Vagina (tissue), 2 donors: ENCODE data around the gene CRIP2. TPM values are rescaled to one million over a fixed set of nuclear protein-coding genes. Genes with fewer than 3 reads are reported as not detected.
A peak's percentile ranks its signal among the peaks of the same experiment; 100 is the strongest.

ENCODE experiments used
- DNase-seq, 2 donors: peaks; one replicate each; pipeline ENCODE4 v3.0.0-alpha.2; 2017; ENCODE audit errors: extremely low spot score in 2 of 2
- H3K27ac ChIP-seq: fragments of 200-600 bp; sonication (generic); one replicate; pipeline ENCODE4 v1.5.1; 2019
- H3K27me3 ChIP-seq: fragments of 200-600 bp; sonication (generic); one replicate; pipeline ENCODE4 v1.5.1; 2019
- H3K36me3 ChIP-seq, 2 donors: fragments of 200-600 bp; sonication (generic); one replicate each; pipeline ENCODE4 v1.5.1; 2017 to 2019
- H3K4me1 ChIP-seq: fragments of 200-600 bp; sonication (generic); one replicate; pipeline ENCODE4 v1.5.1; 2019
- H3K4me3 ChIP-seq, 2 donors: fragments of 200-600 bp; sonication (generic); 1 replicate in 1 of 2; 2 replicates in 1 of 2; pipeline ENCODE4 v1.5.1; 2016 to 2019
- H3K9me3 ChIP-seq: fragments of 200-600 bp; sonication (generic); one replicate; pipeline ENCODE4 v1.5.1; 2019
- CTCF ChIP-seq, 3 experiments: fragments of 450-650 bp in 2 of 3; fragments of 200-600 bp in 1 of 3; sonication (generic) in 1 of 3; IDR thresholded peaks; one replicate each; pipeline ENCODE4 v1.5.1; 2017 to 2019; ENCODE audit warnings: antibody characterized with exemption in 3 of 3, mild to moderate bottlenecking in 2 of 3, moderate library complexity in 2 of 3
- POLR2A ChIP-seq, 2 donors: fragments of 450-650 bp; IDR thresholded peaks; one replicate each; pipeline ENCODE4 v1.6.1; 2017; ENCODE audit warnings: antibody characterized with exemption in 2 of 2, mild to moderate bottlenecking in 2 of 2, moderate library complexity in 2 of 2
- POLR2AphosphoS5 ChIP-seq, 2 donors: sonication (generic); formaldehyde crosslinking; IDR thresholded peaks; one replicate each; pipeline ENCODE4 v1.9.0; 2017; ENCODE audit warnings: antibody characterized with exemption in 2 of 2, mild to moderate bottlenecking in 2 of 2, low read depth in 1 of 2; ENCODE audit not compliant: insufficient read depth in 1 of 2
- intact Hi-C: fragments of 100-400 bp; cut with DNase I; formaldehyde crosslinking; loops from one replicate; pipeline ENCODE4 v1.15.1; 2023
- total RNA-seq: library from RNA; depleted of rRNA; stranded (reverse); fragments of >200 nt; gene quantifications from one replicate; pipeline ENCODE4 v1.2.3, GENCODE V29; 2016

The CRIP2 gene
- total RNA-seq, 1 donor from 2014 or later: 126 TPM

- DNase-seq: no peak
- Histone ChIP-seq H3K27ac (no peak overlapping the region), H3K4me3 (no peak overlapping the region), H3K4me1 (peaks cover 73% of the 10 kb centered on the region), H3K27me3 (peaks cover 4% of the 10 kb centered on the region), H3K36me3 (peaks cover 0 to 7% of the 10 kb centered on the region in 2 donors), H3K9me3 (no peaks in the 10 kb centered on the region)
- intact Hi-C loops: no loop called here
- TF ChIP-seq POLR2AphosphoS5 (IDR thresholded peaks at IDR 0.05; ENCODE audit: insufficient read depth in 1 of 2, low read depth in 1 of 2) (no peak), POLR2A (IDR thresholded peaks at IDR 0.05) (no peak), CTCF (IDR thresholded peaks at IDR 0.05) (no peak)
These were observed 2.1 kb upstream of the CRIP2 start for GRCh38 chr14:105472486-105472991.

- TF ChIP-seq POLR2A (IDR thresholded peaks at IDR 0.05) (no peak), POLR2AphosphoS5 (IDR thresholded peaks at IDR 0.05; ENCODE audit: insufficient read depth in 1 of 2, low read depth in 1 of 2) (no peak), CTCF (IDR thresholded peaks at IDR 0.05) (no peak)
- Histone ChIP-seq H3K36me3 (peaks cover 0 to 7% of the 10 kb centered on the region in 2 donors), H3K27me3 (peaks cover 4% of the 10 kb centered on the region), H3K27ac (peak overlapping the region; percentile 56), H3K4me3 (peak overlapping the region; percentile 69 to 93), H3K4me1 (peaks cover 70% of the 10 kb centered on the region), H3K9me3 (no peaks in the 10 kb centered on the region)
- no peak for DNase-seq
- intact Hi-C loops: no loop called here
These were observed 1.5 kb upstream of the CRIP2 start for GRCh38 chr14:105473033-105473676.

GRCh38 chr14:105473677-105474482, 741 bp upstream of the CRIP2 start:
- peak overlapping the region; percentile 56 for H3K27ac ChIP-seq
- peaks cover 68% of the 10 kb centered on the region for H3K4me1 ChIP-seq
- H3K9me3 ChIP-seq: no peaks in the 10 kb centered on the region
- peak overlapping the region; percentile 69 to 93 for H3K4me3 ChIP-seq
- no peak for TF ChIP-seq POLR2A (IDR thresholded peaks at IDR 0.05)
- TF ChIP-seq CTCF (IDR thresholded peaks at IDR 0.05): no peak
- TF ChIP-seq POLR2AphosphoS5 (IDR thresholded peaks at IDR 0.05; ENCODE audit: insufficient read depth in 1 of 2, low read depth in 1 of 2): peak in 1 of 2 donors; percentile 26
- peaks cover 0 to 7% of the 10 kb centered on the region in 2 donors for H3K36me3 ChIP-seq
- no peak for DNase-seq
- H3K27me3 ChIP-seq: peaks cover 4% of the 10 kb centered on the region
- intact Hi-C loops: no loop called here

DNA sequence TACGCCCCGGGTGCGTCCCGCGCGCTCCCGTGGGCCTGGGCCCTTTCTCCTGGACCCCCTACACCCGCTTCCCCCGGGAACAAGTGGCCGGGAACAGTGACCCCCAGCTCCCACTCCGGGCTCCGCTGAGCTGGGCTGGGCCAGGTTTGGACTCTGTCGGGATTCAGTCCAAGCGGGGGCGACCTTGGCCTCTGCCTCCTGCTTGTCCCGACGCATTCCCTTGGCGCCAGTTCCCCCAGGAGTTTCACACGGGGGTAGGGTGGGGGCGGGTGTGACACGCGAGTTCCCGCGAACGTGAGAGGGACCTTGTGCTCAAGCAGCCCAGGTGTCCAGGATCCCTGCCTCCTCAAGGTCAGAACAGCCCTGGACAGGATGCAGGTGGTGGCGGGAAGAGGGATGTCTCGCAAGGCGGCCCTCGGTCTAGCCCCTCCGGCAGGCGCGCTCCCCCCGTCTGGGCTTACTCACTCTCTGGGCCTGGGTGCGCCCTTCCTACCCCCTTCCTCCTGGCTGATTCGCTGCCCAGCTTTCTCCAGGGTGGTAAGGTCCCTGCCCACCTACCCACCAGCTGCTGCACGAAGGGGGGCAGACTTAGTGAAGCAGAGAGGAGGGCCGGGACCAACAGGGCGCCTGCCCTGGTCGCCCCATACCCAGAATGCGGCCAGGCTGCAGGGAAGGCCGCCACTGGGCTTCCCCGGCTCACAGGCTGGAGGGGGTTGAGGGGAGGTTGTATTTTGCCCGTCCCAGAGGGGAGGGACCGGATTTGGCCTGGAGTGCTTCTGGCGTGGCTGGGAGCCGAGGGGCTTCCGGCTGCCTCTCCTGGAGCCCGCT, 862 bp downstream of the CRIP2 start:
- DNase-seq: no peak
- intact Hi-C loops: no loop called here
- Histone ChIP-seq H3K27me3 (peaks cover 4% of the 10 kb centered on the region), H3K4me1 (peaks cover 77% of the 10 kb centered on the region), H3K27ac (peak overlapping the region; percentile 84), H3K36me3 (no peaks in the 10 kb centered on the region), H3K4me3 (peak overlapping the region; percentile 69 to 93), H3K9me3 (no peaks in the 10 kb centered on the region)
- TF ChIP-seq POLR2A (IDR thresholded peaks at IDR 0.05) (no peak), POLR2AphosphoS5 (IDR thresholded peaks at IDR 0.05; ENCODE audit: insufficient read depth in 1 of 2, low read depth in 1 of 2) (no peak), CTCF (IDR thresholded peaks at IDR 0.05) (no peak)
